Stimulated activated naive CD4-positive, alpha-beta T cell (primary cell): ENCODE measurements around the gene CEP63.

Source experiments
- DNase-seq, 6 experiments: peaks; one replicate each; lab custom pipeline; 2025; lab: John Stamatoyannopoulos, UW

CEP63 gene

DNA sequence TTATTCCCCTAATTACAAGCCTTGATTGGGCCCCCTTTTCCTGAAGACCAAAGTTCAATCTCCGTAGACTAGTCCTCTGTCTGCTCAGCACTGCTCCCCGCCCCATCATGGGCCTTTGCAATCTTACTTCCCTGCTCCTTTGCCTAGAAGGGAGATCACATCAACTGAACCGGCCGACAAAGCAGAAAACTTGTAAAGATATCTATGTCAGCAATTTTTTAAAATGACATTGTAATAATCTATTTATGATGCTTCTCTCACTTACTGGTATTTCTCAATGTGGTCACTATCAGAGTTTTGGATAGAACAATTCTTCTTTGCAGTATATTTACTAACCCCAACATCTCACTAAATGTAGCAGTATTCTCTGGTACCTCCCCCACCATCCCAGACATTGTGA is 17.3 kb upstream of the CEP63 start:
- DNase-seq = no peak

DNA sequence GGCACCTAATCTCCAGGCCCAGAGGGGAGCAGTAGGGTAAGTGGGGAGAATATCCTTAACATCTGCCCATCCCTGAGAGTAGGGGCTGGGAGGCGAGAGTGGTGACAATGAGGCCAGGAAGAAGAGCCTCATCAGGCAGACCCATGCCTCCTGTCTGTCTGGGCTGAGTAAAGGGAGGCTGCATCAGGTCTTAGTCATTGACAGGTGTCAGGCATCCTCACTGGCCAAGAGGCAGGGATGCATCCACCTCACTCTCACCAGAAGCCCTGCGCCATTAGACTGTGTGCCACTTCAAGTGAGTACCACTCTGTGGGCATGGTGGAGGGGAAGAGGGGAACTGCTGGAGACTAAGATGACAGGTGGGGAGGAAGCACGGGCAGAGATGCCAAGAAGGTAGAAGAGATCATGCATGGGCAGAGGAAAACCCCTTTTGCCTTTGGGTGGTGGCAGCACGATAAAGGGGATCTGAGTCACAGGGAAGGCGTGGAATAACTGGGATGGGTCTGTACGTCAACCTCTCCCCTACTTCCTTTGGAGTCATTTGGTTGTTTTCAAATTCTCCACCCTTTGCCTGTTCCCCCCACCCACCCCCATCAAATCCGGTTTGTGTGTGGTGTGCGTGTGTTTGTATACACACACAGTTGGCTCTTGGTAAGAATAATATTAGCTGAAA is 14.2 kb upstream of the CEP63 start:
- DNase-seq = no peak

DNA sequence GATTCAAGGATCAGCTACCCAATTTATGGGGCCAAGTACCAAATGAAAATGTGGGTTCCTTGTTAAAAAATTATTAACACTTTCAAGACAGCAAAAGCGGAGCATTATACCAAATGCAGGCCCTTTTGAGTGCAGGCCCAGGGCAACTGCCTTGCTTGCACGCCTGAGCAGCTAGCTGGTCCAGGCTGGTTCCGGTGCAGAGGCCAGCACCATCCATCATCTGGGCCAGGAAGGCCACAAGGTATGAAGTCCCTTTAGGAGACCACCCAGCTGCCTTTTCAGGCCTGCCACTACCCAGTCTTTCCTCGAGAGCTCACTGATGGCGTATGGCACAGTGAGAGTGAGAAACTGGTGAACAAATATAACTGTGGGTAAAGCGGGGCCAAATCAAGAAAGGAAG is 13.0 kb upstream of the CEP63 start:
- no peak for DNase-seq

DNA sequence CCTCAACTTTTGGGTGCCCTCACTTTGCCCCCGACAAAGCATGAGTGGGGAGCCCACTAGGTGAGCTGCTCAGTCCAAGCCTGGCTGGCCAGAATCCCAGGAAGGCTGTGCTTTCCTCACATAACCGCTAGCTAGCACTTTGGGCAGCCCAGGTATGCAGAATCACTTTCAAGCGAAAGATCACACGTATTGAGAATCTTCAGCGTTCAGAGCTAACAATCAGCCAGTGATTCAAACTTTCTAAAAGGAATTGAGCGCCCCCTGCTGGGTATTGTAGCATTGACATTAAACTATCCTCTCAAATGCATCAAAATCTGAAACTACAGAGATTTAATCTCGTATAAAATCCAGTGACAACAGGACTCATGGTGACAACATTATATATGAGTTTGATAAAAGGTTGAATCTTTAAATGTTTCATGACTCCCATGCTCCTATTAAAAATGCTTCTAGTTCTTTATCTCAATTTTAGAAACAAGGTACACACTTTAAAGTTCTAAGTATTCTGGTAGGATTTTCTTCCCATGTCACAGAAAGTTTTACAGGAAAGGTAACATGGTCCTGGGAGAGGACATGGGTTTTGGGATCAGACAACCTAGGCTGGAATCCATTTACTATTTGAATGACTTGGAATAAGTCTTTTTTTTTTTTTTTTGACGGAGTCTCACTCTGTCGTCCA is 11.8 kb upstream of the CEP63 start:
- peak; percentile 36 to 84 (median 66) for DNase-seq

DNA sequence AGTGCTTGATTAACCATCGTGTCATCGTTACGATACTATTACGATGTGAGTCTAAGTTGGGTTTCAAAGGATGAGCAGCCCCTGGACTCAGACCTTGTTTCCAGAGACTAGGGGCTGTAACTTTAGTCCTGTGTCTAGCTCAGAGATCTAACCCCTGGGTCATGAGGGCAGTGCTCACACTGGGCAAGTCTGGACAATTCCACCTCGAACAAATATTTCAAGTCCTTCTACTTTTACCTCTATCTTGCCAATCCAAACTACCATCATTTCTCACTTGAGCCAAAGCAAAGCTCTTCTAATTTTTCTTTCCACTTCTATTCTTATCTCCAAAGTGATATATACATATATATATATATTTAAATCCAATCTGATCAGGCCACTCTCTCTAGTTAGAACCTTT is 10.9 kb upstream of the CEP63 start:
- no peak for DNase-seq

DNA sequence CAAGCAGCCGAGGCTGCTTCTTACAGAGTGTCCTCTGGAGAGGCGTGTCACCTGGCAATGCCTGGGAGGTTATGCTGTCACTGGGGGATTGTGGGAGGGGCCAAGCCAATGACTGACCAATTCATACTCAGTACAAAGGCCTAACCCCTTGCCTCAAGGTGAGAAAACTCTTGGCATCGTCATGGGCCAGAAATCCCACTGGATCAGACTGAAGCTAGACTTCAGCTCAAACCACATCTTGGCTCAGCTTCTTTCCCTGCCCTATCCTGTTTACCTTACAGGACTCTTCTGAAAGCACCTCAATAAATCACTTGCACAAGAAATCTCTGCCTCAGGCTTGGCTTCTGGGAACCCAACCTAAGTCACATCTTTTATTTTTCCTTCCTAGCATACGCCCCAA is 9.6 kb upstream of the CEP63 start:
- no peak for DNase-seq

DNA sequence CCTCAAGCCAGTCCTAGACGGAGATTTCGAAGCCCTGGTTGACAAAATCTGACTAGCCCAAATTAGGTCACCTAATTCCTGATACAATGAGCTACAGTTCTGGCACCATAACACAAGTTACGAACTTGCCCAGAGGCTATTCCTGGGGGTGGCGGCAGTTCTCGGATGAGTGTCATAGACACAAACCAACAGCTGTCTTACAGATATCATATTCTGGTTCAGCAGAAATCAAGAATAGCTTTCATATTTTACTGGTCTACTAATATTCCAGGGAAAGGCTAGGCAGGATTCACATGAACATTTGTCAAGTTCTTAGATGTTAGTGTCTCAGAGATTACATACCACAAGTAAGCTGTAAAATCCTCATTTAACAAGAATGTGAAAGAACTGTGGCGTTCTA is 8.9 kb upstream of the CEP63 start:
- no peak for DNase-seq

DNA sequence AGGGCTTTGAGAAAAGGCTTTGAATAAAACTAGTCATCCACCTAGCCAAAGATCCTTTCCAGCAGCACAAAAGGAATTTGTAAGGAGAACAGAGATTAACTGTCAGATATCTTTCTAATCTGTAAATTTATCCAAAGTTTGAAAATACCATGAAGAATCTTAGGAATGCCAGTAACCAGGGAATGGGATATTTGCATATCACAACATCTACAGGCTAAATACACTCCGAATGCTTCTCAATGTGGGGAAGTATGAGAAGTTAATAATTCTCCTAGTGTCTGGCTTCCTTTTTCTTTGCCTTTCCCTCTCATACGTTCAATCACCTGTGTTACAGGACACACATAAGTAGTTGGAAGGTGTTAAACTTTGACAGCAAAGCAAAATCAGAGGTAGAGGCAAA is 7.9 kb upstream of the CEP63 start:
- no peak for DNase-seq

DNA sequence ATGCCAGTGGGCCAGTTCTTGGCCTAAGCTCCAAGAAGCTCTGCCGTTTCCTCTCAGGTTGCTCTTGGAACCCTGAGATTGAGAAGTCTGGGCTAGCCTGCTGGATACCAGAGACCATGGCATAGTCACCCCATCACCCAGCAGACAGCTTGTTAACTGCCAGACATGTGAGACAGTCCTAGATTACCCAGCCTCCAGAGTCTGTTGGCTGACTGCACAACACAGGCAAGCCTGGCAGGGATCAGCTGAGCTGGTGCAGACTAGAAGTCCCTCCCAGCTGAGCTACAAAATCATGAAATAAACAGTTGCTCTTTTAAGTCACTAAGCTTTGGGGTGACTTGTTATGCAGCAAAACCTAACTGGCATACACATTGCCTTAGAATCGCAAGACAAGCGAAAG is 5.3 kb upstream of the CEP63 start:
- DNase-seq = no peak

DNA sequence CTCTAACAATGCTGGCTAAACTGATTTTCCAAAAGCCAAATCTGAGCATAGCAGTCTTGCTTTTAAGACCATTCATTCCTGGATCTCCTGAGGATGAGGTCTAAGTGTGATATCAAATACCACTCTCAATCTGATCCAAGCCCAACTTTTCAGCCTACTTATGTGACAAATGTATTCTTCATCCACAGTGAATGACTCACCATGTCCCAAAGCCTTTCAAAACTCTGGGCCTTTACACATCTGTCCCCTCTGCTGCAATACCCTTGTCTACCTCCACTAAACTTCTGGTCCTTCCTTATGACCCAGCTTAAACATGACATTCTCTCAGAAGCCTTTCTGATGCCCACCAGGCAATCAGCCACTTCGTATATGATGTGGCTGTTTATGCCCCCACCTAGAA is 4.7 kb upstream of the CEP63 start:
- DNase-seq = no peak

DNA sequence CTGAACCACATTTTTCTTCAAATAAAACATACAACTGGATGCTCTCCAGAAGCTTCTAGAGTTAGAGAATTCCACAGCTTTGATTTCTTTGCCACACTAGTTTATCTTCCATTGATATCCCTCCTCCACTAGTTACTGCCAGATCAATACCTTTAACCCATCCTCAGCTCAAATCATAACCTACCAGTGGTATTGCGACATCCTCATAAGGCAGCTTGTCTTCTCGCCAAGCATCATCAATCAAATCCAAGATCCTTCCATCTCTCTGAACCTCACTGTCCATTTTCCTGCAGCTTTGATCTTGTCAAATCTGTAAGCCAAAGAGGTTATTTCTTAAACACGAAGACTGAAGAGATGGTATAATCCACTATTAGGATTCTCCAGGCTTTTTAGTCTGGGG is 3.2 kb upstream of the CEP63 start:
- DNase-seq = no peak

DNA sequence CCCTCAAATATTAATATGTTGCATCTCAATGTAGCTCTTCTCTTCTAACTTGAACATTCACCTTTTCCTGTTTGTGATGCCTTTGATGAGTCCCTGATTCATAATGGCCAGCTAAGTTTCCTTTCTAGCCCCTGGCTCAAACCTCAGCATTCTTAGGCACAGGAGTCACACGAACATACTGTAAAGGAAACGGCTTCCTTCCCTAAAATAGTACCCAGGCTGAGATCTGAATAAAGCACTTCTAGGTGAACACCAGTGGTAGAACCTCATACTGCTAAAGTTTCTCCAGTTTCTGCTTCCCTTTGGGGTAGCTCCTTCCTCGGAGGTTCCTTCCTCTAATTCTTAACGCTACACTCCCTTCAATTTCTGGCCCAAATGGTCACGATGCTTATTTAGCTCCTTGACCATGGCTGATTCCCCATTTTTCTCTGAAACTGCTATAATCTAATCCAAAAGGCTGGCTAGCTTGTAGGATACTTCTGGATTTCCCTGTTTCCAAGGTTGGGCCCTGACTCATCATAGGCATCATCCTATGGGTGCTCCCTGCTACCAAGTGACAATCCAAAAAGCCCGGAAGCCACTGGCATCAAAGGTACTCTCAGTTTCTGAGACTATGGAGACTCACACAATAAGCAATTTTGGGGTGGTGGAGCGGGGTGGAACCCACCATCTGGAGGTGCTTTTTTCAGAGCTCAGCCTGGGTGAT is 2.5 kb upstream of the CEP63 start:
- no peak for DNase-seq

DNA sequence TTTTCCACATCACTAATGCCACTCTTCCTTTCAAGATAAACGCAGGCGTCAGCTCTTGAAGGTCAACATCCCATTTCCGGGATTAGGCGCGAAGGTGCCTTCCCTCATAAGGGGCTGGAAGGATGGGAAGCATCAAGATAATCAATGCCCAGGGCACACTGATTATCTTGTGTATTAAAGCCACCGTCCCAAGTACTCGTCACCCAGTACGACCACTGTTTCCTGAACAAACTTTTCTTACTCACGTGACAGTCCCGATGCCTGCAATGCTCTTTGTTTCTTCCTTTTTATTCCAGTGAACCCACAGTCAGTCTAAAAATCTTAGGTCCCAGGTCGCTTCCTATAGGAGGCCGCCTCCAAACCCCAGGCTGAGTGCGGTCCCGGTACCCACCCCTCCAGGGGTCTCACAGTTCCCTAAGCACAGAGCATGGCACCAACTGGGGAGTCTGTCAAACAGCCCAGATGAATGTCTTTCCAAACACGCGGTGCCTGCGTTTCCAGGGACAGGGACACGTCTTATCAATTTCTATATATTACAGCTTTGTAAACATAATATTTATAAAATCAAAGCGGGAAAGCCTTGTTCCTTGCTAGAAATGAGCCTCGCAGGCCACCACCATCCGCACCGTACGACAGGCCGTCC is 661 bp upstream of the CEP63 start:
- peak in 1 of 6 experiments; percentile 34 for DNase-seq

DNA sequence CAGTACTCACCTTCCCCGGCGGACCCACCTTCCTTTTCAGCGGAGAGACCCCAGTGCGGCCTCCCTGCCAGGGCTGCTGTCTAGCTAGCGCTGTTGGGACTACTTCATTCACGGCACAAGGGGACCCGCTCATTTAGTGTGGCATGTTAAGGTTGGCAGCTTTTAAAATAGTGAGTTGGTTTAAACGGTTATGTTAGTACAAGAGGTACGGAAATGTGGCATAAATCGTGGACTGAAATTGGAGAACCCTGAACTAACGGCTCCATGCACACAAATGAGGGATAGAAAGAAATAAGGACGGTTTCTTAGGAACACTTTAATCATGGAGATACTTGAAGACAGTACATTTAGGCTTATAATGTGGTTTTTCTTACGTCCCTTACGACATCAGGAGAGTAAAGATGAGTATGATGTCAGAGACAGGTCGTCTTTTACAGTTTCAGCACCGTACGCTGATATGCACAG is 752 bp downstream of the CEP63 start:
- peak in 5 of 6 experiments; percentile 27 to 73 (median 69) for DNase-seq

DNA sequence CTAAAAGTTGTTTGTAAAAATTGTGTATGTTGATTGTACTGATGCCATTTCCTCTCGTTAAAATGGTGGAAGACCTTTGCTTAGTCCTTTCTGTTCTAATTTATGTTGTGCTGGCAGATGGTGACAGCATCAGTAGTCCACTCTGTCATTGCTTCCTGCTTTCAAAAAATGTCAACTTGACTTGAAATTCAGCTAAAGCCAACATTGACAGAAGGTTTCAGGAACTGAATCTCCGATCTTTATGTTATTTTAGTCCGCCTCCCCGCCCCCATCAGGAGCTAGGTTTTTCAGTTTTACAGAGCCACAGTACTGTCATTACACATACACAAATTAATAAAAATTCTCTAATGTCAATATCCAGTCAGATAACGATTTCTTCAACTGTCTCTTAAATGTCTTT is 1.5 kb downstream of the CEP63 start:
- no peak for DNase-seq

DNA sequence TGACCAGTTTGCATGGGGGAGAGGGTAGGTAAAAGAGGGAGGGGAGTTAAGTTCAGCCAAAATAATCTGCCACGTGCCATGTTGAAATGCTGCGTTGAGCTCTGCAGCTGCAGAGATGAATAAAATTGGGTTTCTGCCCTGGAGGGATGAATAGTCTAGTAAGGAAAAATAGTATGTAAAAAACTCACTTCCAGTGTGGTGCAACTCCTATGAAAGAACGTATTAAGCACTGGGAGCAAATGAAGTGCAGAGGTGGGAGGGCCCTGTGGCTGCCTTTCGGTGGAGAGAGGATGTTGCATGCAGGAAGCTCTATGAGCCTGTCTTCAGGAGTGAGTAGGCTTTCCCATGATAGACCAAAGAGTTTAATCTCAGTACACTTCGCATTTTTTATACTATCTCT is 8.6 kb downstream of the CEP63 start:
- no peak for DNase-seq

DNA sequence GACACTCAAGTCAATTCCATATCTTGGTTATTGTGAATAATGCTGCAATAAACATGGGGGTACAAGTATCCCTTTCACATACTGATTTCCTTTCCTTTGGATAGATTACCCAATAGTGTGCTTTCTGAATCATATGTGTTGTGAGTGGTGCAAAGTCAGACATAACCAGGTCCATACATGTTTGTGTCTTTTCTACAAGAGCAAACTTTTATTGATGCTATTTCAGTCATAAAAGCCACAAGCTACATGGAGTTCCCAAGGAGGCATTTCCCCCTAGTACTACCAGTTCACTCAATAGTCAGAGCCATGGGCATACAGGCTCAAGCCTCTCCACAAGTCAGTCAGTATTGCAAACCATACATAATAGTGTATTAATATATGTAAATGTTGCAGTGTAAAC is 10.1 kb downstream of the CEP63 start:
- DNase-seq = no peak

DNA sequence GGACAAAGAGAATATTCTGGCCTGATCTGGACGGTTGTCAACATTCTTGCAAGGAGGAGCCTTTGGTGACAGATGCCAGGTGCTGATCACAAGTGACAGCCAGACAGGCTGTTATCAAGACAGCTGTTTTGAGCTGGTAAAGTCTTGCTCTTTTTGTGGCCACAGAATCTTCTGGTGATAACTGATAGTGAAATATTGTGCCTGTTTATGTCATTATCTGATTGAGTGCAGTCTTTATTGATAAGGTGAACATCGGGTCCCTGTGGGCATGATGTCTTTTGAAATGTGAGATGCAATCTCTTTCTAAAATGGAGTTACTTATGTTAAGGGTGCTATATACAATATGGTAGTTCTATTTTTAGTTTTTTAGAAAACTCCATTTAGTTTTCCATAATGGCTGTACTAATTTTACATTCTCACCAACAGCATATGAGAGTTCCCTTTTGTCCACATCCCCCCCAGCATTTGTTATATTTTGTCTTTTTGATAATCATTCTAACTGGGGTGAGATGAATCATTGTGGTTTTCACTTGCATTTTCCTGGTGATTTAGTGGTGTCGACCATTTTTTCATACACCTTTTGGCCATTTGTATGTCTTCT is 10.7 kb downstream of the CEP63 start:
- no peak for DNase-seq

DNA sequence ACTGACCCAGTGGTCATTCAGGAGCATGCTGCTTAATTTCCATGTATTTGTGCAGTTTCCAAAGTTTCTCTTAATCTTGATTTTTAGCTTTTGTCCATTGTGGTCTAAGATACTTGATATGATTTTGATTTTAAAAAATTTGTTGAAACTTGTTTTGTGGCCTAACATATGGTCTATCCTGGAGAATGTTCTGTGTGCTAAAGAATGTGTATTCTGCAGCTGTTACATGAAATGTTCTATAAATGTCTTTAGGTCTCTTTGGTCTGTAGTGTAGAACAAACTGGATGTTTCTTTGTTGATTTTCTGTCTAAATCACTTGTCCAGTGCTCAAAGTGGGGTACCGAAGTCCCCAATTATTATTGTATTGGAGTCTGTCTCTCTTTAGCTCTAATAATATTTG is 17.4 kb downstream of the CEP63 start:
- no peak for DNase-seq

DNA sequence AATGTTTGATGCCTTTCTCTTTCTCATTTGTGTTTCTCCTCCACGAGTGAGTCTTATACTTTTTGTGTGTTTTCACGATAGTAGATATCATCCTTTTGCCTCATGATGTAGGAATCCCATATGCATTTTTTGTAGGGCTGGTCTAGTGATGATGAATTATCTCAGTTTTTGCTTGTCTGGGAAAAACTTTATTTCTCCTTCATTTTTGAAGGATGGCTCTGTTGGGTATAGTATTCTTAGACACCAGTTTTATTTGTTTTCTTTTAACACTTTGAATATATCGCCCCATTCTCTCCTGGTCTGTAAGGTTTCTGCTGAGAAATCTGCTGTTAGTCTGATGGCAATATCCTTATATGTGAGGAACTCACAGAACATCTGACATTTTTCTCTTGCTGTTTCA is 18.3 kb downstream of the CEP63 start:
- DNase-seq = no peak

DNA sequence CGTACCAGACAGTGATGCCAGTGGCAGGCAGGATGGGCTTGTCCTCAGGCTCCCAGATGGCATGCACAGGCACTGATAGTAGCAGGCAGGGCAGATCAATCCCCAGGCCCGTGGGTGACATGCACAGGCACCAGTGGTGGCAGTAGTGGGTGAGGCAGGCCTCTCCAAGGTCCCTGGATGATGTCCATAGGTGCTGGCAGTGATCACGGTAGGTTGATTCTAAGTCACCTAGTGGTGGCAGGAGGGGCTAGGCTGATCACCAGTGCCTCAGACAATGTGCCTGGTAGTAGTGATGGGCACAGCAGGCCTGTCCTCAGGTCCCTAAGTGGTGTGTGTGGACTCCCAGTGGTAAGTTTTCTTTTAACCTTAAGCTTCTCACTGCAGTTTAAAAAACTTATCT is 19.6 kb downstream of the CEP63 start:
- no peak for DNase-seq

DNA sequence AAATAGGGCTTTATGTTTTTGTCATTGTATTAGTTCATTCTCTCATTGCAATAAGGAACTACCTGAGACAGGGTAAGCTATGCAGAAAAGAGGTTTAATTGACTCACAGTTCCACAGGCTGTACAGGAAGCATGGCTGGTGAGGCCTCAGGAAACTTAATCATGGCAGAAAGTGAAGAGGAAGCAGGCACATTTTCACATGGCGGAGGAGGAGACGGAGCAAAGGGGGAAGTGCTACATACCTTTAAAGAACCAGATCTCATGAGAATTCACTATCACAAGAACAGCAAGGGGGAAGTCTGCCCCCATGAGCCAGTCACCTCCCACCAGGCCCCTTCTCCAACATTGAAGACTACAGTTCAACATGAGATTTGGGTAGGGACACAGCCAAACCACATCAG is 25.6 kb downstream of the CEP63 start:
- DNase-seq = no peak
